B cell (primary cell): Measurements from ENCODE around the gene GGACT. TPM values are rescaled to one million over a fixed set of nuclear protein-coding genes. Genes with fewer than 3 reads are reported as not detected.
"Not testable (repeated sequence)": the region's sequence is repeated elsewhere in the genome, so short reads cannot be mapped to it uniquely, and the experiment has no call there.

Experiments used
- ATAC-seq: fragments of 200-7000 bp; cut with Tn5 transposase; one replicate; pipeline ENCODE4 v1.10.0; 2021; ENCODE audit warnings: low read depth, mild to moderate bottlenecking, moderate number of reproducible peaks, moderate library complexity
- CTCF ChIA-PET: fragments of 350-600 bp; sonication (Branson Sonifier 250); formaldehyde crosslinking; loops from one replicate; lab custom pipeline; 2021; ENCODE audit warnings: antibody characterized with exemption, inconsistent platforms; lab: Charles Lee
- POLR2A ChIA-PET: fragments of 350-600 bp; sonication (Branson Sonifier 250); formaldehyde crosslinking; loops from one replicate; lab custom pipeline; 2021; ENCODE audit warnings: antibody characterized with exemption; lab: Charles Lee
- DNase-seq: peaks from one replicate; pipeline ENCODE4 v3.0.0; 2013
- H2AFZ ChIP-seq: 2 replicates; pipeline ENCODE4 v1.6.1; 2012; ENCODE audit warnings: mild to moderate bottlenecking, low read depth, low read length; ENCODE audit not compliant: insufficient read depth, poor library complexity, severe bottlenecking
- H3K27ac ChIP-seq, 2 donors: 1 replicate in 1 of 2; 2 replicates in 1 of 2; pipeline ENCODE4 v1.5.1; 2012 to 2013; ENCODE audit warnings: low read length in 2 of 2, mild to moderate bottlenecking in 2 of 2, moderate library complexity in 1 of 2
- H3K27me3 ChIP-seq, 4 experiments: fragments of 200-600 bp in 1 of 4; sonication (generic) in 1 of 4; replicated peaks in 1 of 4; 1 replicate in 2 of 4; 2 replicates in 2 of 4; pipeline versions ENCODE4 v1.6.1 to v1.7.0; 2013 to 2016; ENCODE audit warnings: low read length in 3 of 4, mild to moderate bottlenecking in 2 of 4, mixed read lengths in 1 of 4, moderate library complexity in 1 of 4; ENCODE audit not compliant: insufficient read depth in 4 of 4, control insufficient read depth in 3 of 4; ENCODE audit errors: control extremely low read depth in 1 of 4
- H3K36me3 ChIP-seq, 2 experiments: replicated peaks in 1 of 2; 1 replicate in 1 of 2; 2 replicates in 1 of 2; pipeline versions ENCODE4 v1.6.1 to v1.7.1; 2013; ENCODE audit warnings: low read length in 1 of 2; ENCODE audit not compliant: insufficient read depth in 2 of 2, control insufficient read depth in 1 of 2; ENCODE audit errors: control extremely low read depth in 1 of 2, extremely low read depth in 1 of 2
- H3K4me1 ChIP-seq, 2 donors: fragments of 200-600 bp in 1 of 2; sonication (generic) in 1 of 2; 1 replicate in 1 of 2; 2 replicates in 1 of 2; pipeline versions ENCODE4 v1.5.1 to v1.6.1; 2013 to 2017; ENCODE audit warnings: low read length in 2 of 2; ENCODE audit not compliant: control insufficient read depth in 2 of 2, insufficient read depth in 2 of 2
- H3K4me2 ChIP-seq: replicated peaks from 2 replicates; pipeline ENCODE3; 2012; ENCODE audit warnings: mild to moderate bottlenecking, low read depth, low read length; ENCODE audit not compliant: poor library complexity, severe bottlenecking
- H3K4me3 ChIP-seq, 5 experiments: fragments of 200-600 bp in 1 of 5; sonication (generic) in 1 of 5; 1 replicate in 3 of 5; 2 replicates in 2 of 5; pipeline versions ENCODE4 v1.5.1 to v1.7.0; 2011 to 2016; ENCODE audit warnings: low read length in 4 of 5, mild to moderate bottlenecking in 4 of 5, low read depth in 2 of 5, control low read depth in 1 of 5, moderate library complexity in 1 of 5; ENCODE audit not compliant: insufficient read depth in 1 of 5; ENCODE audit errors: control extremely low read depth in 1 of 5, extremely low read depth in 1 of 5
- H3K79me2 ChIP-seq: fragments of 200-600 bp; sonication (generic); one replicate; pipeline ENCODE4 v1.6.0; 2016; ENCODE audit warnings: low read length; ENCODE audit not compliant: control insufficient read depth, insufficient read depth
- H3K9ac ChIP-seq: fragments of 200-600 bp; sonication (generic); 2 replicates; pipeline ENCODE4 v1.6.1; 2017; ENCODE audit warnings: mild to moderate bottlenecking, low read length, moderate library complexity
- H3K9me3 ChIP-seq, 3 donors: one replicate each; pipeline versions ENCODE4 v1.6.1 to v1.7.1; 2013; ENCODE audit warnings: low read length in 2 of 3; ENCODE audit not compliant: control insufficient read depth in 2 of 3, insufficient read depth in 1 of 3; ENCODE audit errors: control extremely low read depth in 1 of 3
- H4K20me1 ChIP-seq: 2 replicates; pipeline ENCODE4 v1.6.0; 2012; ENCODE audit warnings: mild to moderate bottlenecking, low read length; ENCODE audit not compliant: insufficient read depth, control insufficient read depth, poor library complexity, severe bottlenecking
- H3K27ac Mint-ChIP-seq: one replicate; pipeline ENCODE4 v1.8.0; 2021; ENCODE audit warnings: mixed read lengths
- H3K27me3 Mint-ChIP-seq: one replicate; pipeline ENCODE4 v1.8.0; 2021; ENCODE audit warnings: mixed read lengths
- H3K4me1 Mint-ChIP-seq: one replicate; pipeline ENCODE4 v1.8.0; 2021; ENCODE audit warnings: mixed read lengths
- H3K4me3 Mint-ChIP-seq: one replicate; pipeline ENCODE4 v1.8.0; 2021; ENCODE audit warnings: mixed read lengths
- H3K9me3 Mint-ChIP-seq: one replicate; pipeline ENCODE4 v1.8.0; 2022; ENCODE audit warnings: mixed read lengths; ENCODE audit not compliant: insufficient read depth
- EZH2 ChIP-seq: IDR thresholded peaks from 2 replicates; pipeline ENCODE4 v1.6.1; 2012; ENCODE audit warnings: borderline replicate concordance, low read depth, mild to moderate bottlenecking, moderate library complexity, low read length; ENCODE audit not compliant: insufficient read depth, poor library complexity, severe bottlenecking
- WGBS: methylation state at CpG from one replicate; pipeline ENCODE4 v1.1.5; 2013; ENCODE audit warnings: missing lambda C conversion rate; ENCODE audit not compliant: insufficient coverage; 5-methylcytosine and 5-hydroxymethylcytosine counted together
- intact Hi-C: fragments of 100-400 bp; cut with micrococcal nuclease; formaldehyde crosslinking; loops from one replicate; pipeline ENCODE4 v1.10.0; 2022
- polyA plus RNA-seq: library from polyadenylated mRNA; depleted of rRNA; stranded (reverse); fragments of >200 nt; gene quantifications from 2 replicates; pipeline ENCODE4 v1.2.3, GENCODE V29; 2012
- total RNA-seq, 2 donors: library from RNA; stranded (reverse); fragments of 120-200 nt in 1 of 2; gene quantifications; 1 replicate in 1 of 2; 2 replicates in 1 of 2; pipeline versions ENCODE4 v1.2.3 to v1.2.4, GENCODE V29; 2013 to 2022
- TF ChIP-seq, protein P1 (sequence below): fragments of 200-600 bp; IDR thresholded peaks from one replicate; pipeline ENCODE4 v1.8.0; 2022; ENCODE audit warnings: antibody characterized with exemption, mild to moderate bottlenecking

Gene GGACT
- total and polyA plus RNA-seq, 2 donors (not counting 1 experiment from before 2014, with no cell fraction given) = 3.2 to 3.5 TPM

DNA sequence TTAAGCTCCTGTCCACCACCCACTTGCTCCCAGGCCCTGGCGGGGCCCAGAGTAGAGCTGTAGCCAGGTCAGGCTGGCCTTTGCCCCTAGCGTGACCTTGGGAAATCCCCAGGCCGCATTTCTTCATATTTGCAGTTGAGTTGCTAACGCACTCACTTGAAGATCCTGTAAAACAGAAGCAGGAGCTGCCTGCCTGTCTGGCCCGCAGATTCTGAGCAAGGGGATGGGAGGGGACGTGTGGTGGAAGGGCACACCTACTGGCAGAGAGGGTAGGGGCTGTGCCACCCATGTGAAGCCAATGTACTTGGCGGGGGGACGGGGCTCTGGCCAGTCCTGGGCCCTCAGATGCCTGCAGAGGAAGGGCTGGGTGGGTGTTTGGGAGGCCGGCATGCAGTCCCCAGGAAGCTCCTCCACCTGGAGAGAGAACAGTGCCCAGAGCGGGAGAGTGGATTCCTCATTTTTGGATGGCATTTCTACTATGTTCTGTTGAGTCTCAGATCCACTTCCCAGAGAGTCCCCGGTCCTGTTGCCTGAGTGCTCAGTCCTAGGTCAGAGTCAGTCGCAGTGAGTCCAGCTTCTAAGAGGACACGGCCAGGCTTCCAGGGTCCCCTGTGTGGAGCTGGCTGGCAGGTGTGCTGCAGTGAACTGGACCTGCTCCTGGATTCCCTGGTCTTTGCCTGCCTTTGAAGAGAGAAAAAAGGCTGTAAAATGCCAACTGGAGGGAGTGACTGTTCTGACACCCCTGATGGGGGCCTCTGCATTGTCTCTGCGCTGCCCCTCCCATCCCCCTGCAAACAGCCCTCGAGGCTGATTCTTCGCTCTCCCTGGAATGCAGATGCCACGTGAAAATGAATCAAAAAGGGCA, 62.9 kb downstream of the GGACT start:
- no peak for ATAC-seq
- peaks cover 7% of the 10 kb centered on the region for H3K4me1 Mint-ChIP-seq
- Histone ChIP-seq H3K4me1 (peaks cover 5 to 13% of the 10 kb centered on the region in 2 donors), H3K9ac (no peak overlapping the region), H3K27me3 (peaks cover 0 to 7% (median 2%) of the 10 kb centered on the region in 4 experiments), H3K9me3 (no peaks in the 10 kb centered on the region), H3K4me2 (no peak overlapping the region), H3K4me3 (no peak overlapping the region), H4K20me1 (no peaks in the 10 kb centered on the region), H3K79me2 (no peaks in the 10 kb centered on the region), H3K36me3 (no peaks in the 10 kb centered on the region), H2AFZ (no peak overlapping the region), H3K27ac (no peak overlapping the region)
- DNase-seq = no peak
- ChIA-PET POLR2A (no interaction called here), CTCF (interaction anchor here (2.1 kb wide), 1 partner anchor 15 kb away, joined by 7 read pairs; no protein-coding TSS in a partner anchor)
- H3K9me3 Mint-ChIP-seq = no peaks in the 10 kb centered on the region
- TF ChIP-seq EZH2 = no peak
- TF ChIP-seq, protein P1, sequence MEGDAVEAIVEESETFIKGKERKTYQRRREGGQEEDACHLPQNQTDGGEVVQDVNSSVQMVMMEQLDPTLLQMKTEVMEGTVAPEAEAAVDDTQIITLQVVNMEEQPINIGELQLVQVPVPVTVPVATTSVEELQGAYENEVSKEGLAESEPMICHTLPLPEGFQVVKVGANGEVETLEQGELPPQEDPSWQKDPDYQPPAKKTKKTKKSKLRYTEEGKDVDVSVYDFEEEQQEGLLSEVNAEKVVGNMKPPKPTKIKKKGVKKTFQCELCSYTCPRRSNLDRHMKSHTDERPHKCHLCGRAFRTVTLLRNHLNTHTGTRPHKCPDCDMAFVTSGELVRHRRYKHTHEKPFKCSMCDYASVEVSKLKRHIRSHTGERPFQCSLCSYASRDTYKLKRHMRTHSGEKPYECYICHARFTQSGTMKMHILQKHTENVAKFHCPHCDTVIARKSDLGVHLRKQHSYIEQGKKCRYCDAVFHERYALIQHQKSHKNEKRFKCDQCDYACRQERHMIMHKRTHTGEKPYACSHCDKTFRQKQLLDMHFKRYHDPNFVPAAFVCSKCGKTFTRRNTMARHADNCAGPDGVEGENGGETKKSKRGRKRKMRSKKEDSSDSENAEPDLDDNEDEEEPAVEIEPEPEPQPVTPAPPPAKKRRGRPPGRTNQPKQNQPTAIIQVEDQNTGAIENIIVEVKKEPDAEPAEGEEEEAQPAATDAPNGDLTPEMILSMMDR = no peak
- no peaks in the 10 kb centered on the region for H3K27me3 Mint-ChIP-seq
- H3K4me3 Mint-ChIP-seq = no peak overlapping the region
- intact Hi-C loops = no loop called here
- H3K27ac Mint-ChIP-seq = no peak overlapping the region
- WGBS = 92% methylated on average over 17 of the region's 17 CpGs

- POLR2A ChIA-PET, intact Hi-C loops, H3K9me3 ChIP-seq, H3K36me3 ChIP-seq, ATAC-seq, H3K4me3 ChIP-seq, H3K9ac ChIP-seq, H3K79me2 ChIP-seq, H3K9me3 Mint-ChIP-seq, DNase-seq, H3K27me3 ChIP-seq, H3K27me3 Mint-ChIP-seq, H3K27ac Mint-ChIP-seq, H2AFZ ChIP-seq, H3K27ac ChIP-seq, H3K4me1 Mint-ChIP-seq, H3K4me2 ChIP-seq, H3K4me3 Mint-ChIP-seq, H4K20me1 ChIP-seq: not testable (repeated sequence)
- H3K4me1 ChIP-seq = peaks cover 5 to 13% of the 10 kb centered on the region in 2 donors
- 100% methylated on average over 2 of the region's 5 CpGs for WGBS
- CTCF ChIA-PET = interaction anchor here (0.6 to 2.2 kb wide), 3 partner anchors 10 to 1244 kb away, joined by 3 to 11 read pairs (median 7); no protein-coding TSS in a partner anchor
Measured at GRCh38 chr13:100524688-100525087, 63.9 kb downstream of the GGACT start.
